Endometrium (tissue), 2 donors: ENCODE data around the gene TMEM25.
"Not testable (repeated sequence)": the region's sequence is repeated elsewhere in the genome, so short reads cannot be mapped to it uniquely, and the experiment has no call there.

Experiments
- FAIRE-seq: peaks from 2 replicates; lab custom pipeline; 2012; peaks lifted over from hg19 to GRCh38; lab: Jason Lieb, UNC
- donor health status: control.
- donor health status: control.

TMEM25 gene

DNA sequence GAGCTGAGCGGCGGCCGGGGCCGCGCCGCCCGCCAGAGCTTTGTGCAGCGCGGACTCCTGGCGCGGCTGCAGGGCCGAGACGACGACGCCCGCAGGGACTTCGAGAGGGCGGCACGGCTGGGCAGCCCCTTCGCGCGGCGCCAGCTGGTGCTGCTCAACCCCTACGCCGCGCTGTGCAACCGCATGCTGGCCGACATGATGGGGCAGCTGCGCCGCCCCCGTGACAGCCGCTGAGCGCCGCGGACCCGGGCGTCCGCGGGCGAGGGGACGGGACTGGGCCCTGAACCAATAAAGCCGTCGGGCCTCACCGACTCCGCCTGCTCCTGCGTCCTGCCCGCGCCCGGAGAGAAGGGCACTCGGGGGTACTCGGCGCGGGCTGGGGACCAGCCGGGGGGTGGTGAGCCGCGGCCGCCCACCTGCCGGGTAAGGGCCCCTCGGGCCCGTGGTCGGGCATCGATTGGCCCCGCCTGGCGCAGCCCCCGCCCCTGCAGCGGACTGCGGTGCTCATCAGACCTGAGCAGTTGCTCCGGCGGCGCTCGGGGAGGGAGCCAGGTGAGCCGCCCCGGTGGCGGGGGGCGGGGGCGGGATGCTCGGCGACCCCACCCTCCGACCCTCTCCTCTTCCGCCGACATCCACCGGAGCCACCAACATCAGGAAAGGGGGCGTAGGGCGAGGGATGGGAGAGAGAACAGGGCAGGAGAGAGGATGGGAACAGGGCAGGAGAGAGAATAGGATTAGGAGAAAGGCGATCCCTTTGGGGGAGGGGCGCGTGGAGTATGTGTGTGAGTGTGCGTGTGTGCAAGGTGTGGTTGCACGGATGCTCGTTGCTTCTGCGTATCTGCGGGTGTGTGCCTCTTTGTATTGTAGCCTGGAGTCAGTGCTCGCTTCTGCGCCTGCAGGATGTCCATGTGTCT lies at the start of gene TMEM25:
Gene TMEM25, plus strand, starts transcription at position 510 of the 914 bp plus-strand sequence. CDS start 610 bp downstream, outside the sequence.
- no peak for FAIRE-seq

DNA sequence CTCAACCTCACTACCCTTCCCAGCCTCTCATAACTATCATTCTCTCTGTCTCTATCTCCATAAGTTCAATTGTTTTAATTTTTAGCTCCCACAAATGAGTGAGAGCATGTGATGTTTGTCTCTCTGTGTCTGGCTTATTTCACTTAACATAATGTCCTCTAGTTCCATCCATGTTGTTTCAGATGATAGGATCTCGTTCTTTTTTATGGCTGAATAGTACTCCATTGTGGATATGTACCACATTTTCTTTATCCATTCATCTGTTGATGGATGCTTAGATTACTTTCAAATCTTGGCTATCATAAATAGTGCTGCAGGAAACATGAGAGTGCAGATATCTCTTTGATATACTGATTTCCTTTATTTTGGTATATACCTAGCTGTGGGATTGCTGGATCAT lies 49.8 kb upstream of the TMEM25 start:
- FAIRE-seq: not testable (repeated sequence)

DNA sequence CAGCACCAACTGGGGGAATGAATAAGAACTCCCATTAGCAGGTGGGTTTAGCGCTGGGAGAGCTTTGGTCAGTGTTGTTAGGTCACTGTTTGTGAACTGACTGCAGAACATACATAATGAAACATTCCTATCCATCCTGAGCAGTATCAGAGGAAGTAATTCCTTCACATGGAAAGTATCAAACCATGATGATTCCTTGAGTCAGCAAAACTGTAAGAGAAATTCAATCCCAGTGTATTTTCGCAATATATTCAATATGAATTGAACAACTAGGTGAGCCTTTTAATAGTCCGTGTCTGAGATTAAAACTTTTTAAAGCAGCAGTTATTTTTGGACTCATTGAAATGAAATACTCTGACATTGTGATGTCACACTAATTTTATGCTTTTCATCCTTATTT lies 46.6 kb upstream of the TMEM25 start:
- FAIRE-seq: no peak

GRCh38 chr11:118485273-118485672 lies 45.7 kb upstream of the TMEM25 start:
- no peak for FAIRE-seq

DNA sequence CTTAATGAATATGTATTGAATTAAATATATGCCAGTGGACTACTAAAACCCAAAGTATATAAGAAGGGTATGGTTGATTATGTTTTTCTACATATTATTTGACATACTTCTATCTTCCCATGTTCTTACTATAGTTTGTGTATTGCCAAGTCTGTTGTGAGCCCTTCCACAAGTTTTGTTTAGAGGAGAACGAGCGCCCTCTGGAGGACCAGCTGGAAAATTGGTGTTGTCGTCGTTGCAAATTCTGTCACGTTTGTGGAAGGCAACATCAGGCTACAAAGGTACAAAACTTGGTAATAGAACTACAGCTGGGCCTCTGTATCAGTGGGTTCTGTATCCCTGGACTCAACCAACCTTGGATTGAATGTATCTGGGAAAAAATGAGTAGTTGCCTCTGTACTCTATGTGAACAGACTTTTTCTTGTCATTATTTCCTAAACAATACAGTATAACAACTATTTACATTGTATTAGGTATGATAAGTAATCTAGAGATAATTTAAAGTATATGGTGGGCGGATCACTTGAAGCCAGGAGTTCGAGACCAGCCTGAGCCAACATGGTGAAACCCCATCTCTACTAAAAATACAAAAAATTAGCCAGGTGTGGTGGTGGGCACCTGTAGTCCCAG lies 42.4 kb upstream of the TMEM25 start:
- FAIRE-seq: peak; percentile 74

GRCh38 chr11:118491041-118491440 lies 40.0 kb upstream of the TMEM25 start:
- no peak for FAIRE-seq

DNA sequence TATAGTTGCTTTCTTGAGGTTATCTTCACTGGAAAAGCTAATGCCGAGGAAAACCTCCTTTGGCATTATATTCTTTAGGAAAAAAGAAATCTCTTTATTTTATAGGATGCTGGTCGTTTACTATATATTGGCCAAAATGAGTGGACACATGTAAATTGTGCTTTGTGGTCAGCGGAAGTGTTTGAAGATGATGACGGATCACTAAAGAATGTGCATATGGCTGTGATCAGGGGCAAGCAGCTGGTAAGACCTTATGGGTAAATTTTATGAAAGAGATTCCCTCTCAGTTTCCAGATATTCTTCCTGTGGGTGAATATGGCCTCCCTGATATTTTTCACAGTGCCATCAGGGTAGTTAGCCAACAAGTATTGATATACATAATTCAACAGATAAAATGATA lies 33.2 kb upstream of the TMEM25 start:
- no peak for FAIRE-seq

DNA sequence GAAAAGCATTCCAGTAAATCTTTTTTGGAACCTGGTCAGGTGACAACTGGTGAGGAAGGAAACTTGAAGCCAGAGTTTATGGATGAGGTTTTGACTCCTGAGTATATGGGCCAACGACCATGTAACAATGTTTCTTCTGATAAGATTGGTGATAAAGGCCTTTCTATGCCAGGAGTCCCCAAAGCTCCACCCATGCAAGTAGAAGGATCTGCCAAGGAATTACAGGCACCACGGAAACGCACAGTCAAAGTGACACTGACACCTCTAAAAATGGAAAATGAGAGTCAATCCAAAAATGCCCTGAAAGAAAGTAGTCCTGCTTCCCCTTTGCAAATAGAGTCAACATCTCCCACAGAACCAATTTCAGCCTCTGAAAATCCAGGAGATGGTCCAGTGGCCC lies 27.8 kb upstream of the TMEM25 start:
- FAIRE-seq: no peak

- FAIRE-seq: no peak
These were observed 19.4 kb upstream of the TMEM25 start for GRCh38 chr11:118511601-118512000.

DNA sequence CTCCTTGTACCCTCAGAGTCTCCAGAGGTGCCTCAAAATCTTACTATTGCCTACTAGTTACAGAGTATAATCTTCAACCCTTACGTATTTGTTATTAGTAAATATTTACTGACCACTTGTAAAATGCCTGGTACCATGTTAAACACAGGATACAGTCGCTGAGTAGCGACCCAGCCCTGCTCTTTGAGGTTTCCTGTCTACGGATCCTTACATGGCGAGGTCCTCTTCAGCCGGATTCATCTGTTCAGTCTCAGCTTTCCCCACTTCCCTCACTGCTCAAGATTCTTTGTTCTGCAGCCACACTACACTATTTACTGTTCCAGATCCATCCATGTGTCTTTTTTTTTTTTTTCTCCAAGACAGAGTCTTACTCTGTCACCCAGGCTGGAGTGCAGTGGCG lies 16.9 kb upstream of the TMEM25 start:
- no peak for FAIRE-seq

- no peak for FAIRE-seq
These were observed 11.4 kb upstream of the TMEM25 start for GRCh38 chr11:118519549-118519948.

DNA sequence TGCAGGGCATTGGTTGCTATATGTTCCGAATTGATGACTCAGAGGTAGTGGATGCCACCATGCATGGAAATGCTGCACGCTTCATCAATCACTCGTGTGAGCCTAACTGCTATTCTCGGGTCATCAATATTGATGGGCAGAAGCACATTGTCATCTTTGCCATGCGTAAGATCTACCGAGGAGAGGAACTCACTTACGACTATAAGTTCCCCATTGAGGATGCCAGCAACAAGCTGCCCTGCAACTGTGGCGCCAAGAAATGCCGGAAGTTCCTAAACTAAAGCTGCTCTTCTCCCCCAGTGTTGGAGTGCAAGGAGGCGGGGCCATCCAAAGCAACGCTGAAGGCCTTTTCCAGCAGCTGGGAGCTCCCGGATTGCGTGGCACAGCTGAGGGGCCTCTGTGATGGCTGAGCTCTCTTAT lies 9.1 kb upstream of the TMEM25 start:
- FAIRE-seq: no peak

- no peak for FAIRE-seq
These were observed 8.4 kb upstream of the TMEM25 start for GRCh38 chr11:118522571-118523072.

DNA sequence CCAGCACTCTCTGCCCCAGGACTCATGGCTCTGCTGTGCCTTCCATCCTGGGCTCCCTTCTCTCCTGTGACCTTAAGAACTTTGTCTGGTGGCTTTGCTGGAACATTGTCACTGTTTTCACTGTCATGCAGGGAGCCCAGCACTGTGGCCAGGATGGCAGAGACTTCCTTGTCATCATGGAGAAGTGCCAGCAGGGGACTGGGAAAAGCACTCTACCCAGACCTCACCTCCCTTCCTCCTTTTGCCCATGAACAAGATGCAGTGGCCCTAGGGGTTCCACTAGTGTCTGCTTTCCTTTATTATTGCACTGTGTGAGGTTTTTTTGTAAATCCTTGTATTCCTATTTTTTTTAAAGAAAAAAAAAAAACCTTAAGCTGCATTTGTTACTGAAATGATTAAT lies 6.6 kb upstream of the TMEM25 start:
- FAIRE-seq: no peak

GRCh38 chr11:118524757-118525470 lies 6.1 kb upstream of the TMEM25 start:
- FAIRE-seq: no peak

DNA sequence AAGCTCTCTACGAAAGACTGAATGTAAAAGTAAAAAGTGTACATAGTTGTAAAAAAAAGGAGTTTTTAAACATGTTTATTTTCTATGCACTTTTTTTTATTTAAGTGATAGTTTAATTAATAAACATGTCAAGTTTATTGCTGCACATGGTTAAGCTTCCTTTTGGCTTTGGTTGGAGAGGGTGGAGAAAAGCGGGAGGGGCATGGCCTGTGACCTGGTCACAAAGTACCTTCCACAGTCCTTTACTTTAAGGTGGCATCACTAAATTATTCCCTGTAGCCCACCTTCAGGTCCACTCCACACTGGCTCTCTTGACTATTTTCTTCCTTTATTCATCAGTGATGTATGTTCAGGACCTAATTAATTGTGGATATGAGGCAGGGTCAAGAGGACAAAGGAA lies 4.3 kb upstream of the TMEM25 start:
- FAIRE-seq: no peak

GRCh38 chr11:118527109-118527508 lies 3.9 kb upstream of the TMEM25 start, which contains the start of gene TTC36:
TSS of gene TTC36 (plus strand) at chr11:118527474. CDS start at chr11:118527495, 21 bp downstream.
- no peak for FAIRE-seq

- no peak for FAIRE-seq
These were observed 2.5 kb upstream of the TMEM25 start for GRCh38 chr11:118528511-118528910.

DNA sequence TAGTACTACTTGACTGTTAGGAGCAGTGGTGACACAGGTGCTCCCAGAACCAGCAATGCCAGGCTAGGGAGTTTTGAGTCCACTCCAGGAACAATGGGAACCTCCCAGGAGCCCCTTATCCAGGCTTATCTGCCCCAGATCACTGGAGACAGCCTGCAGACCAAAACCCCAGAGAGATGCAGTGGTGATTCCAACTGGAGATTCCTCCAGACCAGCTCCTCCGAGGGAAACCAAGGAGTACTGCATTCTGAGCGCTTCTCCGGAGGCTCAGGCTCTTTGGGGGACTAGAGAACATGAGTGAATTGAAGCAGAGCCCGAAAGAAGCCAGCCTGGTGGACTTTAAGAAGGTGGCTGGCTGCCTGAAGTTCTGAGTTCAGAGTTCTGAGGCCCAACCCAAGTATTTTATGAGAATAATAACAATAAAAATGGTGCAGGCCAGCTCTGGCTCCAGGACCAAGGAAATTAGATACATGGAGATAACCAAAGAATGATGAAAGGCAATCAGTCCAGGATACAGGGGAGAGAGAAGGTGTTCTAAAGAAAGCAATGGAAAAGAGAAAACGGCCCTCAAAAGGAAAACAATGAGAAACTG lies 1.3 kb upstream of the TMEM25 start:
- FAIRE-seq: no peak

DNA sequence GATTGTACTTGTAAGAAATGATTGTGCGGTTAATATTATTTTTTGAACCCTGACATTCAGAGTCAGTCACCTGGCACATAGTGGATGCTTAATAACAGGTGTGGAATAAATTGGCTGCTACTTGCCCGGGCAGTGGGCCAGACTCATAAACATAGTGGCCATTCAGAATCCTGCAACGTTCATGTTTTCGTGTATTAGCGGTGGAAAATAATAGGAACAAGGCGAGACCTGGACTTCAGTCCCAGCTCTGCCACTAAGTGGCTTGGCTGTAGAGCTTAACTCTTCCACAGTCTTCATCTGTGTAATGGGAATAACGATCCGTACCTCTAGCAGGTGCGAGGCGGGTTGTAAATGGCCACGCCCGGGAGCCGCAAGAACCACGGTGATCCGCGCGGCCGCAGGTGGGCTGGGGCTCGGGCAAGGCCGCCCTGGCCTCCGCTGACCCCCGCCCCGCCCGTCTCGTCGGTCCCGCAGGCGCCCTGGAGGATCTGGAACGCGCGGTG lies 761 bp upstream of the TMEM25 start:
- no peak for FAIRE-seq

DNA sequence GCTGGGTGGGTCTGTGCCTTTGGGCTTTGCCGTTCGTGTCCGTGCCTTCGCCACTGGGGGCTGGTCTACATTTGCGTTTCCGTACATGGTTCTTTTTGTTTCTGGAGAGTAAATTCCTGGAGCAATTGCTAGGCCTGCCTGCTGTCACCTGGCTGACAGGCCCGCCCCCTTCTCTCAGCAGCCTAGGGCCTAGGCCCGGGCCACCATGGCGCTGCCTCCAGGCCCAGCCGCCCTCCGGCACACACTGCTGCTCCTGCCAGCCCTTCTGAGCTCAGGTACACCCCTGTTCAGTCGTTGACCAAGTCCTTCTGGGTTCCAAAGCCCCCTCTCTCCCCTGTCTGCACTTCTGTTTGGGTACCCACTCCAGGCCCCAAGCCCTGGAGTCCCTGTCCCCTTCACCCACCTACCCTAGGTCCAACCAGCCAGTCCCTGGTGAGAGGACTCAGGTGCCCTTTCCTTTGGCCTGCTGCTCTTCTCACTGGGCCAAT lies 649 bp downstream of the TMEM25 start:
- no peak for FAIRE-seq

DNA sequence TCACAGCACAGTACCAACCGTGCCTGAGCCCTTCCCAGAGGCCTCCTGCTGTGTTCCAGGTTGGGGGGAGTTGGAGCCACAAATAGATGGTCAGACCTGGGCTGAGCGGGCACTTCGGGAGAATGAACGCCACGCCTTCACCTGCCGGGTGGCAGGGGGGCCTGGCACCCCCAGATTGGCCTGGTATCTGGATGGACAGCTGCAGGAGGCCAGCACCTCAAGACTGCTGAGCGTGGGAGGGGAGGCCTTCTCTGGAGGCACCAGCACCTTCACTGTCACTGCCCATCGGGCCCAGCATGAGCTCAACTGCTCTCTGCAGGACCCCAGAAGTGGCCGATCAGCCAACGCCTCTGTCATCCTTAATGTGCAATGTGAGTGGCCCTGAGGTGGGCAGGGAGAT lies 1.1 kb downstream of the TMEM25 start:
- no peak for FAIRE-seq
